Hematopoietic multipotent progenitor cell treated with erythropoietin and hydrocortisone succinate and interleukin-3 and kit ligand, for 4 days (in vitro differentiated cells): ENCODE data around the gene RAB27A.
A peak's percentile ranks its signal among the peaks of the same experiment; 100 is the strongest.

Source experiments
- DNase-seq: peaks from one replicate; pipeline ENCODE4 v3.0.0-alpha.2; 2015

RAB27A gene

DNA sequence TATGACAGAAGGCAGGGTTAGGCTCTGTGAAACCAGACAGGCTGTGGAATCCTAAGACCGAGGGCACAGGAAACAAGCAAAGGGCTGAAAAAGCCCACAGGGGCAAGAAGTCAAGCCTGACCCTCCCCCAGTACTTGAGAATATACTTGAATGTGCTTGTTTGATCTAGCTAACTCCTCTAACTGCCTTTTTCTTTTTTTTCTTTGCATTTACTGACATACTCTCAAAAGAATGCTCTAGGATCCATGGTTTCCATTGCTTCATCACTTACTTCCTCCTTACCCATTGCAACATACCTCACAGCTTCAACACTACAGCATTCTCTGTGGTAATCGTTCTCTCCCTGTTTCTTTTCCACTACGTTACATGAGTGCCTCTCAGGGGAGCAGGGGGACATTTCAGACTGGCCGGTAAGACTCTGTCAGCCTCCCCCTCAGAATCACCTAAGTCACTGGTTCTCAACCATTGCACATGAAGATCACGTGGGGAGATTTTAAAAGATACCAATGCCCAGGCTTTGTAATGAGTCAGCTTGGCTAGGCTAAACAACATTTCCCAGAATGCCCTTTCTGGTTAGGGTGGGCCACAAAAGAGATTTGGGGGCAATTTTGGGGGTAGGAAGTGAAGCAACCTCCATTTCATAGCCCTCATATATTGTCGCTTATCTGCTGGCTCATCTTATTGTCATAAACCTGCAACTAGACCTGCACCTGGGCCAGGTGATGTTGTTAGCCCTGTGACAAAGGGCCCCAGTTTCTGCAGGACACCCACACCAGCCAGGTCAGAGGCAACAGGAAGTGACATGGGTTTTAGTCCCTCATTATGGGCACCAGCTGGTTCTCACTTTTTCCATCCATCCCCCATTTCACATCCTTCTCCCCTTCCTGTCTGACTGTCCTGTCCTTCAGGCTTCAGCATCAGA, 68.3 kb downstream of the RAB27A start:
- peak; percentile 87 for DNase-seq

DNA sequence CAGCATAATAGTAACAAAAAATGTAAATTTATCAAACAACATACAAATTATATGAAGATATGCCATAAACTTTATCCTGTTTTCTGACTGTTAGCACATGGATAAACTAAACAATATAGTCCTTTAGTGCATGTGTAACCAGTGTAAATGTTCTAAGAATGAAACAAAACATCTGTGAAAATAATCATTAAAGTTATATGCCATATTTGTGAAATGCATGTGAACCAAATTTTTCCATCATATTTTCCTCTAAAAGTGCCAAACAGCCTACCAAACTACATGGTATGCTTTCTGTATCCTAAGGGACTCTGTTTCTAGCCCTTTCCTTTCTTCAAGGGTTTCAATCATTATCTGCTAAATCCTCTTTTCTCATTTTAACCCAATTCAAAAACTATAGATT, 69.0 kb downstream of the RAB27A start:
- DNase-seq = no peak

DNA sequence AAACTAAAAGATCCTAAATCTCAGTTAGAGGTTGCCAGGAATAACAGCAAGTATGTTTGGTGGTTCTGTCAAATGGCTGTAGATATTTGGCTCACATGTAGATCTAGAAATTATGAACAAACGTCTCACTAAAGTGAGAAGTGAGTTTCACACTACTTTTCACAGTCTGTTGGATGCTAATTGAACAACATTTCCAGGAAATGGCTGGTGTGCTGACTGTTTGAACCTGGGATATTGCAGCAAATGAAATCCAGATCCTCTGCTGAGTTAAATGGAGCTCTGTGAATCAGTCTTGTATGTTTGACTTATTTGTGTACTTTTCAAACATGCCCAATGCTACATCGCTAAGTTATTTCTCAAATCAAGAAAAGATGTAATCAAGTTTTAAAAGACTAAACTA, 71.6 kb downstream of the RAB27A start:
- no peak for DNase-seq

DNA sequence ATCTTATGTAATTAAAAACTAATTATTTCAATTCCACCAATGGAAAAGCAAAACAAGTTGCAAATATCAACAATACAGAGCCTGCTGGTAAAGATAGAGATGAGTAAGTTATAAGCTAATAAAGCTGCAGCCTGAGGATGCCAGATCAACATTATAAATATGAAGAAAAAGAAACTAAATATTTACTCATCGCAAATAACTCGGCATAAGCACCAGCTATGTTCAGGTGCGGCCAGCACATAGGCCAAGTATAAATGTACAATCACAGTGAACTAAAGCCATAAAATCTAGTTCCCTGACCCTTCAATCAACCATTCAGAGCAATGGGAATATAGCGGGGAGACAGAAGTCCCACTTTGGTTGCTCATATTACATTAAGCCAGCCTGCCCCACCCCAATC, 85.1 kb downstream of the RAB27A start:
- DNase-seq = no peak

DNA sequence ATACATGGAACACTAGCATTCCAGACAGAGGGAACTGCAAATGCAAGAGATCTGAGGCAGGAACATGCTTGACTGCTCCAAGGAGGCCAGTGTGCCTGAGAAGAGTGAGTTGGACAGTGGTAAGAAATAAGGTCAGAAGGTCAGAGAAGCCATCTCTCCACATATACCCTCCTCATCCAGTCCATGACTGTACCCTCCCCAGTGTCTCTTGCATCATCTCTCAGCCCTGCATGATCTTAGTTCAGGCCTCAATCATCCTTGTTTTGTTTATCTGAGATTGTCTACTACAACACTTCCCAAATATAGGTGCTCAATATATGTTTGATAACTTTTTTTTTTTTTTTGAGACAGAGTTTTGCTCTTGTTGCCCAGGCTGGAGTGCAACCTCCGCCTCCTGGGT, 87.4 kb downstream of the RAB27A start:
- no peak for DNase-seq

DNA sequence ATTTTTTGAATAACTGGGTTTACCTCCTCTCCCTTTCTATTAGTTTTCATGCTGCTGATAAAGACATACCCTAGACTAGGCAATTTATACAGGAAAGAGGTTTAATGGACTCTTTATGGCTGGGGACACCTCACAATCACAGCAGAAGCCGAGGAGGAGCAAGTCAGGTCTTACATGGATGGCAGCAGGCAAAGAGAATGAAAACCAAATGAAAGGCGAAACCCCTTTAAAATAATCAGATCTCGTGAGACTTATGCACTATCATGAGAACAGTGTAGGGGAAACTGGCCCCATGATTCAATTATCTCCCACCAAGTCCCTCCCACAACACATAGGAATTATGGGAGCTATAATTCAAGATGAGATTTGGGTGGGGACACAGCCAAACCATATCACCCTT, 90.9 kb downstream of the RAB27A start:
- no peak for DNase-seq

DNA sequence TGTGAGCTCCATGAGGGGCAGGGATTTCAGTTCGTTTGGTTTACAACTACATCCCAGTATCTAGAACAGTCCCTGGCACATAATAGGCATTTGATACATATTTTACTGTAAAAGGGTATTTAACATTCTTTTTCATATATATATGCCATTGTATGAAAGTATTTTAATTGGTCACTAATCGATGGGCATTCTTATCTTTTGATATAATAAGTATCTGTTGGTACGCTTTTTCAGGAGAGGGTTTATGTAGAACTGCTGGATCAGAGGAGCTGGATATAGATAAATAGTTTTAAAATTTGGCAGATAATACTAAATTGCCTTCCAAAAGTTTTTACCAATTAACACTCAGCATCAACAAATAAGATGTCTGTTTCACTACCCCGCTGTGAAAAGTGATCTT, 91.9 kb downstream of the RAB27A start:
- no peak for DNase-seq

DNA sequence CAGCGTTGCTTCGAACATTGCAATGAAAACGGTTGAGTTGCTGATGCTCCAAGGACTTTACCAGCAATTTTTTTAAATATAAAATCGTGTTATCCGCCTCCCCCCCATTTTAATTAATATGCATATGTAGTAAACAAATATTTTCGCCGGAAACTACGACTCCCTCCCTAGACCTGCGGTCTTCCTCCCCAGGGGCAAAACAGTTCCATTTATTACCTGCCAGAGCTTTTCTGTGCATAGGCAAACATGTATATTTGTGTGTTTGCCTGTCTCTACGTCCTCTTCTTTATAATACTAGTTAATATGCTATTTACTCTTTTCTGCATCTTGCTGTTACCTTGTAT, 92.3 kb downstream of the RAB27A start:
- no peak for DNase-seq

DNA sequence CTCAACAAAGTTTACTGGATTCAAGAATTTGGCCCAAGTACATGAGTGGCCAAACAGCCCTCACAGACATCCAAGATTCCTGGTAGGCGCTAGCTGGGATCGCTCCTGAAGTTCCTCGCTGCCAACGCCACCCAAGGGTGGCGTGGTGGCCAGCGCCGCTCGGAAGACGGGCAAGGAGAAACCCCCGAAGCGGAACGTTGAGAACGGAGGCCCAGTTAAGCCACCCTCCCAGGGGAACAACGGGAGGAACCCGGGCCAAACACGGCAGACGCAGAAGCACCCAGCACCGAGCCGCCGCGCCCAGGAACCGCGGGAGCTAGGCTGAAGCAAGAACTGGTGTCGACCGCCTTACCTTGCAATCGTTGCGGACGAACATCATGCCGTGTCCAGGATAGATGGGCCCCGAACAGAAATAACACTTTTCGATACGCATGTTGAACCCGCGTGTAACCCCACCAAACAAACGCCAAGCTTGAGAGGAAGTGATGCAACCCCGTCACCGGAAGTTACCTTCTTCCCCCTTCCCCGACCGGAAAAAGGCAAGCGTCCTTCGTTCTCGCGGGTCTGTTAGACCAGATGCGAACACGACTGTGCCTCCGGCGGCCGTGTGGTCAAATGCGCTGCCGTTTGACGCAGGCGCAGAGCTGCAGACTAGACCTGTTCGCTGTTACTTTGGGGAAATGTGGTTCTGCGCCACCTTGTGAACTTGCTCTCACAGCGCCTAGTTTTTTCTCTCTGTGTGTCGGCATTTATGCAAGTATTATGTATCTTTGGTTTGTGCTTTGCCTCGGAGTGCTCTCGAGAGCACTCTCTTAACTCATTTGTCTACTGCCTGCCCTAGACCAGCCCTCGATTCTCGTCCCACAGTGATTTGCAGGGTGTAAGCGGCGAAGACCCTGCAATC, 92.9 kb downstream of the RAB27A start, which contains the start of gene RSL24D1:
Gene RSL24D1, minus strand, starts transcription at position 484 of the 904 bp plus-strand sequence. Its CDS starts 51 bp downstream, at position 433.
- peak; percentile 99 for DNase-seq

DNA sequence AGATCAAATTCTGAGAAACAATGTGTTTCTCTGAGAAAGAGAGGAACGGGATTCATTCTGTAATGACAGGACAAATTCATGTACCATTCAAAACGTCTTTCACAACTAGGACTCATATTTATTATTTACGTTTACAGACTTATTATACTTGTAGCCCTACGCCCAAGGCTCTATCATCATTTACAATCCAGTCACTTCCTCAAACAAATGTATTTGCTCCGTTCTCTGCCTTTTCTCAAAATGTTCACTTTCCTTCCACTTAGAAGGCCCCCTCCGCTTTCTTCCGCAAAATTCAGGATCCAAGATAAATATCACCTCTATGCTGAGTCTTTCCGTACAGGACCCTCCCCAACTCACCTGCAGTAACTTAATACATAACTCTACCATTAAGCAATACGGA, 93.6 kb downstream of the RAB27A start:
- peak; percentile 59 for DNase-seq

DNA sequence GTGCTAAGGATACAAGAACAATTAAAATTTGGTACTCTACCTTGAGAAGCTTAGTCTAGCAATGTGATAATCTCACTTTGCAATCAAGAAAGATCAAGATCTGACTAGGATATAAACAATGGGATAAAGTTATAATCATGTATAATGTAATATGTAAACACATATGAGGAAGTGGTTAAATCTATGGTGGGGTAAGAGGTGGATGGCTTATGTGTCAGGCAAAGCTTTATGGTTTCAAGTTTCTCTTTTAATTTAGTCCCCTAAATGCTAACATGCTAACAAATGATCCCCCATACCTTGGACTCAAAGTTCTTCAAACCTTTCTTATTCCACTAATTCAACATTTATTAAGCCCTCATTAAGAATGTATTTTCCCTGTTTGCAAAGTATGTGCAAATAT, 95.4 kb downstream of the RAB27A start:
- DNase-seq = peak; percentile 45

DNA sequence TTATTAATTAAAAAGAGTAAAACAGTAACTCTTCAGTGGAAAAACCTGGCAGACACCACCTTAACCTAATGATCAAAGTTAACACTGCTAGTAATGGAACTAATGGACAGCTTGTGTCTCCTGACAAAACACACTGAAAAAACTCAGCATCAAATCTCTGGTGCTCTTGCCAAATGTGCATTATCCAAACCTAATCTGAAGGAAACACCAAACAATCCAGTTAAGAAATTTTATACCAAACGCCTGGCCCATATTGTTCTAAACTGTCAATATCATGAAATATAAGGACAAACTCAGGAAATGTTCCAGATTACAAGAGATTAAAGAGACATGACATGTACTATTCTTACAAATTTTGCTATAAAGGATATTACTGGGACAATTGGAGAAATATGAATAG, 103.3 kb downstream of the RAB27A start:
- no peak for DNase-seq

DNA sequence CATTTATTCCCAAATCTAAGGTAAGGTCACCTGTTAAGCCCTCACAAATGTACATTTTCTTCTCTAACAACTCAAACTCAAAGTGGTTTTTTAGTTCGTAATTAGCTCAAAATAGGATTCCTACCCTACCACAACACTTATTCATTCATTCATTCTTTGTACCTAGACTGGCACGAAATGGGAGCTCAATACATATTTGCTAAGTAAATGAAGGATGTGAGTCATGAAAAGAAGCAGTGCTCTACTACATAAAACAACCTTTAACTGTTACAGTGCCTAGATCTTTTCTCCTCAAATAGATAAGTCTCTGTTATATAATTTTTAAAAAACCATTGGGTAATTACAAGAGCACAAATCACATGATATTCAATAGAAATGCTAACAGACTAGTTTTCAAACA, 105.9 kb downstream of the RAB27A start:
- no peak for DNase-seq

DNA sequence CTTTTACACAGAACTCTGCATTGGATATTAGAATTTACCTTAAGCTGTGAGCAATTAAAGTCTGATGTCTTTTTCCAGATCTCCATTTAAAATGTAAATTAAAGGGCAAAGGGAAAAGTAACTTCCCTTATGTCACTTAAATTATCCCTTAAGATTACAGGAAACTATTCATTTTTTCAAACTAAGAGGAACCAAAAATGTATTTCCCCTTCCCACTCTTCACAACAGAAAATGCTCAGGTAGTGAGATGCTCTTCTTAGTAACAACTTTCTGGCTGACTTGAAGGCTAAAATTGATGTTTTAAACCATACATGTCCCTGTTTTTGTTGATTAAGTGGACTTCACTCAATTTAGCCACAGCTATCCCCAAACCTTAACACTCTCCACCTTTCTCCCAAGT, 110.5 kb downstream of the RAB27A start:
- DNase-seq = no peak

DNA sequence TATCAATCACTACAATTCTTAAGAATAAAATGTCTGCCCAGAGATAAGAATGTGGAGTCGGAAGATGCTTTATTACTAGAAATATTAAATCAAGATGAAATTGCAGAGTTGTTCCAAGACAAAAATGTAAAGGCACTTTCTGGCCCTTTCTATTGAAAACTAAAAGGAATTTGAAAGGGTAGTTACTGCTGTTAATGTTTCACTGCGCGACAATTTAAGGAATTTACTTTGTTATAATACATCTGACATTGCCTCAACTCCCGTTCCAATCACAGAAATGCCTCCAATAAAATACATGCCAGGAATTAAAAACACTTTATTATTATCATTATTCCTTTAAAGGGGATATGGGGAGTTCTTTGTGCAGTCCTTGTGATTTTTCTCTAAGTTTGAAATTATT, 119.3 kb downstream of the RAB27A start:
- no peak for DNase-seq

DNA sequence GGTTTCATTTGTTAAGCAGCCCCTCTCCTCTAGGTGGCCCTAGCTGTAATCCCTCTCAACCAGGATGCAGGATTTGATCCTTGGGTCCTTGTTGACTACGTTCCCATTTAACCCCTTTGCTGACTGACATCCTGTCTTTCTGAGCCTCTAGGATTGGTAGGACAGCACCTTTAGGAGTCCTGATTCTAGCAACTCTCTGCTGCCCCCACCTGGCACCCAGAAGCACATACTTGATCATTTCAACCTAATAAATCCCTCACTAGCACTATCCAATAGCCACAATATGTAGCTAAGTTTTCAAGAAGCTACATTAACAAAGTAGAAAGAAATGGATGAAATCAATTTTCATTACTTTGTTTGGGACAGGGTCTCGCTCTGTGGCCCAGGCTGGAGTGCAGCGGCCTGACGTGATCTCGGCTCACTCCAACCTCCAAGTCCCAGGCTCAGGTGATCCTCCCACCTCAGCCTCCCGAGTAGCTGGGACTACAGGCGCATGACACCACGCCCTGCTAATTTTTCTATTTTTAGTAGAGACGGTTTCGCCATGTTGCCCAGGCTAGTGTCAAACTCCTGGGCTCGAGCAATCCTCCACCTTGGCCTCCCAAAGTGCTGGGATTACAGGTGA, 121.2 kb downstream of the RAB27A start:
- peak; percentile 84 for DNase-seq

DNA sequence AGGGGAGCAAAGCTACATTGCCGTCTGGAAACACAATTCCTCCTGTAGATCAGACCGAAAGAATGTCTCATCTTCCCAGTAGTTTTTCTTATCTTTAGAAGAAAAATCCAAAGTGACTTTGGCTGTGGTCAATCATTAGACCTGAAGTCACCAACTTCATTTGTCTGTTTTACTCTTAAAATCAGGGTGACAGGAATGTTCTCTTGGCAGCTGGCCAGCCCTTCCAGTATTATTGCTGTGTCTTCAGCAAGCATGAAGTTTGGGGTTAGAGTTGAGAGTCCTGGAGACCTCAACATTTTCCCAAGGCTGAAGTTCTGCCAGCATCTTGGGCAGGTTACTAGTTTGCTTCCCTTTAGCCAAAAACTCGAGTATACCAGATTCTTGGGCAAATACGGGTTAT, 125.3 kb downstream of the RAB27A start:
- no peak for DNase-seq
